Mesendoderm (in vitro differentiated cells): ENCODE results near the gene EPHA10.

ENCODE experiments used
- DNase-seq: peaks from one replicate; pipeline ENCODE4 v3.0.0; 2013
- H2AK5ac ChIP-seq: 2 replicates; pipeline ENCODE4 v1.6.1; 2013; ENCODE audit warnings: low read length, inconsistent platforms
- H2BK120ac ChIP-seq: 2 replicates; pipeline ENCODE4 v1.6.1; 2013; ENCODE audit warnings: low read depth, mild to moderate bottlenecking, low read length, moderate library complexity, mixed read lengths
- H2BK15ac ChIP-seq: replicated peaks from 2 replicates; pipeline ENCODE4 v1.6.1; 2013; ENCODE audit warnings: low read depth, mild to moderate bottlenecking, moderate library complexity
- H2BK5ac ChIP-seq: 2 replicates; pipeline ENCODE4 v1.6.1; 2013; ENCODE audit warnings: low read length, inconsistent platforms
- H3K18ac ChIP-seq: 2 replicates; pipeline ENCODE4 v1.6.1; 2013; ENCODE audit warnings: mild to moderate bottlenecking, low read length, mixed read lengths
- H3K23ac ChIP-seq: one replicate; pipeline ENCODE4 v1.6.1; 2013; ENCODE audit warnings: low read length
- H3K27ac ChIP-seq: 2 replicates; pipeline ENCODE4 v1.5.1; 2013; ENCODE audit warnings: low read depth, mild to moderate bottlenecking, inconsistent platforms, low read length, moderate library complexity
- H3K27me3 ChIP-seq: 2 replicates; pipeline ENCODE4 v1.6.1; 2013; ENCODE audit warnings: low read length, control low read depth, mild to moderate bottlenecking, inconsistent platforms; ENCODE audit not compliant: insufficient read depth, poor library complexity
- H3K36me3 ChIP-seq: 2 replicates; pipeline ENCODE4 v1.6.1; 2013; ENCODE audit warnings: low read length, inconsistent platforms; ENCODE audit not compliant: control insufficient read depth, insufficient read depth
- H3K4ac ChIP-seq: one replicate; pipeline ENCODE4 v1.6.1; 2013; ENCODE audit warnings: low read depth, mild to moderate bottlenecking, low read length, moderate library complexity
- H3K4me1 ChIP-seq: 2 replicates; pipeline ENCODE4 v1.6.1; 2013; ENCODE audit warnings: low read depth, low read length, inconsistent platforms; ENCODE audit not compliant: control insufficient read depth
- H3K4me2 ChIP-seq: 2 replicates; pipeline ENCODE4 v1.6.1; 2013; ENCODE audit warnings: low read length
- H3K4me3 ChIP-seq: 2 replicates; pipeline ENCODE4 v1.5.1; 2013; ENCODE audit warnings: mild to moderate bottlenecking, low read length
- H3K56ac ChIP-seq: one replicate; pipeline ENCODE4 v1.6.1; 2013; ENCODE audit warnings: low read length
- H3K79me1 ChIP-seq: 2 replicates; pipeline ENCODE4 v1.6.1; 2013; ENCODE audit warnings: low read length, inconsistent platforms
- H3K79me2 ChIP-seq: 2 replicates; pipeline ENCODE4 v1.6.1; 2013; ENCODE audit warnings: mild to moderate bottlenecking, low read length; ENCODE audit not compliant: control insufficient read depth, insufficient read depth
- H3K9ac ChIP-seq: 2 replicates; pipeline ENCODE4 v1.6.1; 2013; ENCODE audit warnings: low read length, inconsistent platforms
- H4K5ac ChIP-seq: one replicate; pipeline ENCODE4 v1.6.1; 2013; ENCODE audit warnings: low read length
- H4K8ac ChIP-seq: one replicate; pipeline ENCODE4 v1.6.1; 2013; ENCODE audit warnings: low read depth, mild to moderate bottlenecking, control low read depth, low read length, moderate library complexity
- WGBS: extraction: QIAGEN DNeasy Blood & Tissue Kit; methylation state at CpG from one replicate; pipeline ENCODE4 v1.1.7; 2013; ENCODE audit warnings: low lambda C conversion rate, missing lambda C conversion rate; ENCODE audit not compliant: insufficient coverage; ENCODE audit errors: extremely low coverage; 5-methylcytosine and 5-hydroxymethylcytosine counted together

Gene EPHA10

DNA sequence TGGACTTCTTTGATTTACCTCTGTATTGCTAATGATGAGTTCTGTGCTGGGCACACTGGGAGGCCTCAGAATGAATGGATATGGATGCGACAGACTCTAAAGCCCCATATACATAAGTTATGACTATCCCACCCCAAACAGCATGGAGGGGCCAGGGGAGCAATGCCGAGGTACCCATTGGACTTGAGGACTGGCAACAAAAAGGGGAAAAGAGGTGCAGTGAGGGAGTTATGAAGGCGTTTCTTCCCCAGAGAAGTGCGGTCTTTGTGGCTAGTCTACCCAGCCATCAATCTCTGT, 87.8 kb downstream of the EPHA10 start:
- H3K4me2 ChIP-seq = no peak overlapping the region
- no peak overlapping the region for H3K18ac ChIP-seq
- no CpG with 5 or more reads among the region's 4 CpGs for WGBS
- H3K4ac ChIP-seq = no peak overlapping the region
- H3K4me1 ChIP-seq = no peaks in the 10 kb centered on the region
- no peak overlapping the region for H3K9ac ChIP-seq
- H4K5ac ChIP-seq = no peak overlapping the region
- no peak overlapping the region for H2BK5ac ChIP-seq
- no peak overlapping the region for H3K23ac ChIP-seq
- H2AK5ac ChIP-seq = no peak overlapping the region
- no peaks in the 10 kb centered on the region for H3K27me3 ChIP-seq
- H4K8ac ChIP-seq = no peak overlapping the region
- no peak overlapping the region for H3K56ac ChIP-seq
- H3K79me2 ChIP-seq = no peaks in the 10 kb centered on the region
- no peak overlapping the region for H2BK15ac ChIP-seq
- no peak overlapping the region for H3K27ac ChIP-seq
- no peak overlapping the region for H2BK120ac ChIP-seq
- H3K4me3 ChIP-seq = no peak overlapping the region
- H3K79me1 ChIP-seq = no peaks in the 10 kb centered on the region
- DNase-seq = no peak
- no peaks in the 10 kb centered on the region for H3K36me3 ChIP-seq

DNA sequence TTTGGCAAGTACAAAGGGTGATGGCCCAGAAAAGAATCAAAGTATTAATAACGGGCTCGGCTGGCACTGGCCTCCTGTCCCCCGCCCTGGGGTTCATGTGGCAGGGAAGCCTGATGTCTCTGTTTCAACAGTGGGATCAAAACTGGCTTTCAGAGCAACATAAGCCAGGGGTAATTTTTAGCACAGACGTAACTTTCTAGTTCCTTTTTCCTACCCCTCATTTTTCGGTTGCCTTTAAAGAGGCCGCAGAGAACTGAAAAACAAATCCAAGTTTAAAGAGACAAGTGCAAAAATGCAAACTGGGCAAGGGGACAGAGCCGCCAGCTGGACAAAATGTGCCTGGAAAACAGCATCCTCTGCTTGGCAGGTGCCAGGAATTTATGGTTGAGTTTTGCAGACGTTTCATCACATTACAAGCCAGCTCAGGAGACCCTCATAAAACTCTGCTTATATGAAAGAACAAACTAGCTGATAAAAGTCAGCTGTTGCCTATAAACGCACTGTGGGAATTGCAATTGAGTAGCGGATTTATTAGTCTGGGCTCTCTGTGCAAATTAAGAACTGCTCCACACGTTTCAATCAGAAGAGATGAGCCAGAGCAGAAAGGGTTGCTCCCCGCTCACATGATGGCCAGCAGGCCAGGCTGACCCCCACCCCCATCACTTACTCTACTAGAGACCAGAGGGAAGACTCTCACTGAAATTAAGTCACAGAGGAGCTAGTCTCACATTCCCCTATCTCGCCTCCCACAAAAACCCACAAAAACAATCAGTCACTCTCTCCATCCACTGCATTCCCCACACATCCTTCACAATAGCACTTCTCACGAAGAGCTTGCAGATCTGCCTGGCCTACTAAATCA, 88.4 kb downstream of the EPHA10 start:
- no peak overlapping the region for H3K4me2 ChIP-seq
- H3K56ac ChIP-seq = no peak overlapping the region
- H2BK15ac ChIP-seq = no peak overlapping the region
- no peak overlapping the region for H3K23ac ChIP-seq
- H3K79me1 ChIP-seq = no peaks in the 10 kb centered on the region
- H3K18ac ChIP-seq = no peak overlapping the region
- H3K79me2 ChIP-seq = no peaks in the 10 kb centered on the region
- no peak for DNase-seq
- no peak overlapping the region for H4K8ac ChIP-seq
- no CpG with 5 or more reads among the region's 14 CpGs for WGBS
- H2AK5ac ChIP-seq = no peak overlapping the region
- no peaks in the 10 kb centered on the region for H3K36me3 ChIP-seq
- H3K4me3 ChIP-seq = no peak overlapping the region
- no peak overlapping the region for H4K5ac ChIP-seq
- no peak overlapping the region for H2BK5ac ChIP-seq
- no peak overlapping the region for H3K4ac ChIP-seq
- no peak overlapping the region for H3K9ac ChIP-seq
- no peak overlapping the region for H3K27ac ChIP-seq
- no peaks in the 10 kb centered on the region for H3K27me3 ChIP-seq
- H2BK120ac ChIP-seq = no peak overlapping the region
- H3K4me1 ChIP-seq = no peaks in the 10 kb centered on the region

- H2BK15ac ChIP-seq = no peak overlapping the region
- no peaks in the 10 kb centered on the region for H3K27me3 ChIP-seq
- H3K4ac ChIP-seq = no peak overlapping the region
- H3K79me1 ChIP-seq = no peaks in the 10 kb centered on the region
- H3K18ac ChIP-seq = no peak overlapping the region
- no peak overlapping the region for H2AK5ac ChIP-seq
- no peak overlapping the region for H3K4me2 ChIP-seq
- no peak overlapping the region for H2BK5ac ChIP-seq
- no peaks in the 10 kb centered on the region for H3K79me2 ChIP-seq
- no peaks in the 10 kb centered on the region for H3K4me1 ChIP-seq
- H2BK120ac ChIP-seq = no peak overlapping the region
- no peaks in the 10 kb centered on the region for H3K36me3 ChIP-seq
- no peak overlapping the region for H3K4me3 ChIP-seq
- DNase-seq = no peak
- H3K56ac ChIP-seq = no peak overlapping the region
- no peak overlapping the region for H4K8ac ChIP-seq
- H3K9ac ChIP-seq = no peak overlapping the region
- H4K5ac ChIP-seq = no peak overlapping the region
- no peak overlapping the region for H3K23ac ChIP-seq
- H3K27ac ChIP-seq = no peak overlapping the region
- no CpG with 5 or more reads among the region's 10 CpGs for WGBS
Observed at GRCh38 chr1:37673920-37674319, 91.0 kb downstream of the EPHA10 start.

DNA sequence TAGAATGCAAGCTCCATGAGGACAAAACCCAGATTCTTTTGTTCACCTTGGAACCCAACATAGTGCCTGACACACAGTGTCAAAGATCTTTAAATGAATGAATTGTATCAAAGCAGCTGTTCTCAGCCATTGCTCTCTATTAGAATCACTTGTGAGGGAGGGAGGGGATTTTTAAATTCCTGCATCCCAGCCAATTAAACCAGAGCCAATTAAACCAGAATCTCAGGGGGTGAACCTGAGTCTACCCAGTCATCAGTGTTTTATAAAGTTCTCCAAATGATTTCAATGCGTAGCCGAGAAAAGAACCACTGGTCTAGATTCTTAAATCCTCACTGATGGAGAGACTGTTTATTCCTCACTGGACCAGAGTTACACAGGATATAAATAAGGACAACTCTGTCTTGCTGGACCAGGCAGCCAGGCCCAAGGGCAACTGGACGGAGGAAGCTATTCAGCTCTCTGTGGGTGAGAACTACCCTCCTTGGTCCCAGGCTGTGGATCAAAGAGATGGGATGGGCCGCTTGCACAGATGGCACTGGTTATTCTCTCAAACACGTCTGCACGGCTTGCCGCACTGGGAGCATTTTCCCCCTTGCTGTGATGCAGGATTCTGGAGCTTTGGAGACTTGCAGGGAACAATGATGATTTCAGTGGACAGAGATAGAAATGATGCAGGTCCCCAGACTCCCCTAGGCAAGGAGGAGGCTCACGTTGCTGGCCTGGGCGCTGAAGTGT, 92.6 kb downstream of the EPHA10 start:
- Histone ChIP-seq H3K9ac (no peak overlapping the region), H3K4me3 (no peak overlapping the region), H2BK120ac (no peak overlapping the region), H3K56ac (no peak overlapping the region), H4K5ac (no peak overlapping the region), H3K4me1 (no peaks in the 10 kb centered on the region), H2BK5ac (no peak overlapping the region), H2AK5ac (no peak overlapping the region), H3K27ac (no peak overlapping the region), H3K27me3 (no peaks in the 10 kb centered on the region), H3K36me3 (no peaks in the 10 kb centered on the region), H3K79me2 (no peaks in the 10 kb centered on the region), H2BK15ac (no peak overlapping the region), H3K4ac (no peak overlapping the region), H3K18ac (no peak overlapping the region), H3K79me1 (no peaks in the 10 kb centered on the region), H4K8ac (no peak overlapping the region), H3K4me2 (no peak overlapping the region), H3K23ac (no peak overlapping the region)
- WGBS = no CpG with 5 or more reads among the region's 9 CpGs
- DNase-seq = no peak

- DNase-seq = no peak
- Histone ChIP-seq H3K36me3 (no peaks in the 10 kb centered on the region), H3K27ac (no peak overlapping the region), H3K4ac (no peak overlapping the region), H3K27me3 (no peaks in the 10 kb centered on the region), H2BK120ac (no peak overlapping the region), H3K79me1 (no peaks in the 10 kb centered on the region), H4K5ac (no peak overlapping the region), H2BK15ac (no peak overlapping the region), H2AK5ac (no peak overlapping the region), H4K8ac (no peak overlapping the region), H3K18ac (no peak overlapping the region), H3K4me3 (no peak overlapping the region), H3K56ac (no peak overlapping the region), H3K4me1 (no peaks in the 10 kb centered on the region), H2BK5ac (no peak overlapping the region), H3K9ac (no peak overlapping the region), H3K79me2 (no peaks in the 10 kb centered on the region), H3K23ac (no peak overlapping the region), H3K4me2 (no peak overlapping the region)
- no CpG with 5 or more reads among the region's 6 CpGs for WGBS
Observed at GRCh38 chr1:37671261-37671660, 93.7 kb downstream of the EPHA10 start.
